Stomach (tissue), 9 donors: ENCODE measurements around the gene ZNF787. TPM values are rescaled to one million over a fixed set of nuclear protein-coding genes. Genes with fewer than 3 reads are reported as not detected.

Experiments
- DNase-seq, 2 donors: peaks; one replicate each; pipeline versions ENCODE4 v3.0.0 to v3.0.0-alpha.2; 2013 to 2019
- H3K27ac ChIP-seq, 5 donors: fragments of 200-600 bp in 4 of 5; sonication (generic) in 4 of 5; one replicate each; pipeline ENCODE4 v1.5.1; 2013 to 2019; ENCODE audit warnings: mild to moderate bottlenecking in 1 of 5, moderate library complexity in 1 of 5
- H3K27me3 ChIP-seq, 3 donors: fragments of 200-600 bp; sonication (generic); one replicate each; pipeline ENCODE4 v1.5.1; 2017 to 2019; ENCODE audit warnings: mixed run types in 1 of 3
- H3K36me3 ChIP-seq, 4 donors: fragments of 200-600 bp; sonication (generic); 1 replicate in 3 of 4; 2 replicates in 1 of 4; pipeline ENCODE4 v1.5.1; 2016 to 2019
- H3K4me1 ChIP-seq, 4 donors: fragments of 200-600 bp; sonication (generic); one replicate each; pipeline ENCODE4 v1.5.1; 2016 to 2019
- H3K4me3 ChIP-seq, 4 donors: fragments of 200-600 bp; sonication (generic) in 3 of 4; one replicate each; pipeline ENCODE4 v1.5.1; 2016 to 2019; ENCODE audit warnings: mild to moderate bottlenecking in 1 of 4
- H3K9me3 ChIP-seq, 4 donors: fragments of 200-600 bp; sonication (generic); one replicate each; pipeline ENCODE4 v1.5.1; 2016 to 2019
- EP300 ChIP-seq: sonication (generic); formaldehyde crosslinking; IDR thresholded peaks from one replicate; pipeline ENCODE4 v1.6.1; 2017; ENCODE audit warnings: antibody characterized with exemption
- POLR2A ChIP-seq, 4 donors: fragments of 450-650 bp; IDR thresholded peaks; one replicate each; pipeline ENCODE4 v1.6.1; 2016; ENCODE audit warnings: antibody characterized with exemption in 4 of 4, control low read depth in 2 of 4, mild to moderate bottlenecking in 1 of 4, moderate library complexity in 1 of 4
- POLR2AphosphoS5 ChIP-seq, 3 donors: sonication (generic); formaldehyde crosslinking; IDR thresholded peaks; one replicate each; pipeline ENCODE4 v1.6.1; 2016; ENCODE audit warnings: antibody characterized with exemption in 3 of 3
- WGBS, 5 donors: extraction: QIAGEN DNeasy Blood & Tissue Kit in 3 of 5; methylation state at CpG; one replicate each; pipeline versions ENCODE4 v1.1.5 to v1.1.7; 2013 to 2018; 5-methylcytosine and 5-hydroxymethylcytosine counted together
- intact Hi-C: fragments of 100-400 bp; cut with DNase I; formaldehyde crosslinking; loops from one replicate; pipeline ENCODE4 v1.15.1; 2023; ENCODE audit warnings: low total_unique reads
- polyA plus RNA-seq, 3 donors: library from polyadenylated mRNA; stranded (reverse); fragments of 200-250 nt; gene quantifications; one replicate each; pipeline ENCODE4 v1.2.3, GENCODE V29; 2013
- total RNA-seq, 5 donors: library from RNA; depleted of rRNA; stranded (reverse); fragments of >200 nt; gene quantifications; one replicate each; pipeline versions ENCODE4 v1.1.0 to v1.2.3, GENCODE V29; 2014 to 2016
- TF ChIP-seq, protein P1 (sequence below), 7 experiments: fragments of 450-650 bp in 4 of 7; fragments of 200-600 bp in 3 of 7; sonication (generic) in 3 of 7; IDR thresholded peaks; one replicate each; pipeline ENCODE4 v1.5.1; 2016 to 2019; ENCODE audit warnings: antibody characterized with exemption in 7 of 7, control low read depth in 2 of 7, mild to moderate bottlenecking in 1 of 7
- donor health status: healthy with polysubstance abuse.
- donor health status: Bipolar disorder and iron deficiency.
- donor health status: healthy.

The ZNF787 gene
- total and polyA plus RNA-seq, 8 donors, result 2.7 to 77.3 (median 27.2) TPM

DNA sequence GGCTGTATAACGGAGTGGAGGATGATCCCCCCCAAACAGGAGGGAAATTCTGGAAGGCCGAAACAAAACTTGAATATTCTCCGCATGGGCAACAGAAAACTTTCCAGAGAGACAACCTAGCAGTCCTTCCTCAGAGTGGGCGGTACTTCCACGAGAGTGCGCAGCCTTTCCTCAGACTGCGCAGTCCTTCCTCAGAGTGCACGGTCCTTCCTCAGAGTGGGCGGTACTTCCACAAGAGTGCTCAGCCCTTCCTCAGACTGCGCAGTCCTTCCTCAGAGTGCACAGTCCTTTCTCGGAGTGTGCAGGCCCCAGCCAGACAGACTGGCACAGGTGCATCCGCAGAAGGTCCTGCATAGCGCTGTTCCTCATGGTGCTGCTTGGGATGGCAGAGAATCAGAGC lies 42.0 kb upstream of the ZNF787 start:
- Histone ChIP-seq H3K27ac (no peak overlapping the region), H3K27me3 (no peaks in the 10 kb centered on the region), H3K4me3 (no peak overlapping the region), H3K9me3 (no peaks in the 10 kb centered on the region), H3K4me1 (no peaks in the 10 kb centered on the region), H3K36me3 (peaks cover 22 to 36% (median 35%) of the 10 kb centered on the region in 4 donors)
- intact Hi-C loops, result loop anchor here (5.0 kb wide), 1 partner anchor 66 kb away; no protein-coding TSS in a partner anchor
- TF ChIP-seq EP300 (no peak), POLR2A (IDR thresholded peaks at IDR 0.05) (no peak), POLR2AphosphoS5 (IDR thresholded peaks at IDR 0.05) (no peak)
- TF ChIP-seq, protein P1, sequence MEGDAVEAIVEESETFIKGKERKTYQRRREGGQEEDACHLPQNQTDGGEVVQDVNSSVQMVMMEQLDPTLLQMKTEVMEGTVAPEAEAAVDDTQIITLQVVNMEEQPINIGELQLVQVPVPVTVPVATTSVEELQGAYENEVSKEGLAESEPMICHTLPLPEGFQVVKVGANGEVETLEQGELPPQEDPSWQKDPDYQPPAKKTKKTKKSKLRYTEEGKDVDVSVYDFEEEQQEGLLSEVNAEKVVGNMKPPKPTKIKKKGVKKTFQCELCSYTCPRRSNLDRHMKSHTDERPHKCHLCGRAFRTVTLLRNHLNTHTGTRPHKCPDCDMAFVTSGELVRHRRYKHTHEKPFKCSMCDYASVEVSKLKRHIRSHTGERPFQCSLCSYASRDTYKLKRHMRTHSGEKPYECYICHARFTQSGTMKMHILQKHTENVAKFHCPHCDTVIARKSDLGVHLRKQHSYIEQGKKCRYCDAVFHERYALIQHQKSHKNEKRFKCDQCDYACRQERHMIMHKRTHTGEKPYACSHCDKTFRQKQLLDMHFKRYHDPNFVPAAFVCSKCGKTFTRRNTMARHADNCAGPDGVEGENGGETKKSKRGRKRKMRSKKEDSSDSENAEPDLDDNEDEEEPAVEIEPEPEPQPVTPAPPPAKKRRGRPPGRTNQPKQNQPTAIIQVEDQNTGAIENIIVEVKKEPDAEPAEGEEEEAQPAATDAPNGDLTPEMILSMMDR (IDR thresholded peaks at IDR 0.05), result no peak
- DNase-seq, result no peak
- 83 to 95% (median 88%) methylated on average over 13 of the region's 13 CpGs for WGBS, 5 donors

- Histone ChIP-seq H3K27me3 (no peaks in the 10 kb centered on the region), H3K4me1 (no peaks in the 10 kb centered on the region), H3K27ac (no peak overlapping the region), H3K9me3 (no peaks in the 10 kb centered on the region), H3K4me3 (no peak overlapping the region), H3K36me3 (peaks cover 22 to 44% (median 44%) of the 10 kb centered on the region in 4 donors)
- DNase-seq, result no peak
- WGBS, 5 donors, result 59 to 78% (median 67%) methylated on average over 9 of the region's 9 CpGs
- no peak for TF ChIP-seq POLR2A (IDR thresholded peaks at IDR 0.05)
- TF ChIP-seq POLR2AphosphoS5 (IDR thresholded peaks at IDR 0.05), result no peak
- TF ChIP-seq EP300, result no peak
- TF ChIP-seq, protein P1 (IDR thresholded peaks at IDR 0.05), result no peak
- intact Hi-C loops, result loop anchor here (5.0 kb wide), 1 partner anchor 65 kb away; no protein-coding TSS in a partner anchor
These were observed 41.2 kb upstream of the ZNF787 start for GRCh38 chr19:56162258-56162657.

GRCh38 chr19:56161534-56161933 lies 40.4 kb upstream of the ZNF787 start:
- WGBS, 5 donors, result 70 to 90% (median 83%) methylated on average over 10 to 11 of the region's 11 CpGs
- Histone ChIP-seq H3K27ac (no peak overlapping the region), H3K4me1 (peaks cover 0 to 5% (median 0%) of the 10 kb centered on the region in 4 donors), H3K27me3 (no peaks in the 10 kb centered on the region), H3K36me3 (peaks cover 22 to 52% (median 51%) of the 10 kb centered on the region in 4 donors), H3K9me3 (no peaks in the 10 kb centered on the region), H3K4me3 (no peak overlapping the region)
- intact Hi-C loops, result loop anchor here (5.0 kb wide), 1 partner anchor 64 kb away; no protein-coding TSS in a partner anchor
- DNase-seq, result no peak
- TF ChIP-seq EP300, result no peak
- TF ChIP-seq, protein P1 (IDR thresholded peaks at IDR 0.05), result no peak
- no peak for TF ChIP-seq POLR2AphosphoS5 (IDR thresholded peaks at IDR 0.05)
- TF ChIP-seq POLR2A (IDR thresholded peaks at IDR 0.05), result no peak

GRCh38 chr19:56159622-56160271 lies 38.7 kb upstream of the ZNF787 start:
- TF ChIP-seq POLR2AphosphoS5 (IDR thresholded peaks at IDR 0.05) (no peak), POLR2A (IDR thresholded peaks at IDR 0.05) (no peak)
- TF ChIP-seq, protein P1 (IDR thresholded peaks at IDR 0.05), result no peak
- no peaks in the 10 kb centered on the region for H3K9me3 ChIP-seq
- H3K4me1 ChIP-seq, result peaks cover 0 to 5% (median 0%) of the 10 kb centered on the region in 4 donors
- peaks cover 29 to 70% (median 68%) of the 10 kb centered on the region in 4 donors for H3K36me3 ChIP-seq
- WGBS, 5 donors, result 95 to 99% (median 96%) methylated on average over 29 to 69 of the region's 69 CpGs
- H3K4me3 ChIP-seq, result no peak overlapping the region
- DNase-seq, result no peak
- H3K27me3 ChIP-seq, result no peaks in the 10 kb centered on the region
- intact Hi-C loops, result loop anchor here (5.0 kb wide), 1 partner anchor 62 kb away; no protein-coding TSS in a partner anchor
- no peak overlapping the region for H3K27ac ChIP-seq
